GM12878 (cell line): Measurements from ENCODE around the gene LIPM.

ENCODE experiments used
- FOXM1 ChIP-seq: IDR thresholded peaks from 2 replicates; pipeline ENCODE4 v1.6.1; 2012; ENCODE audit warnings: low read depth, mild to moderate bottlenecking, inconsistent platforms, low read length, moderate library complexity
- MYC ChIP-seq: IDR thresholded peaks from 2 replicates; pipeline ENCODE4 v1.6.1; 2011; ENCODE audit warnings: mild to moderate bottlenecking, low read length, moderate library complexity, inconsistent platforms; ENCODE audit not compliant: insufficient read depth, insufficient replicate concordance, insufficient read length, severe bottlenecking
- NR2F1 ChIP-seq: fragments of 450-650 bp; conservative IDR thresholded peaks from 2 replicates; pipeline ENCODE4 v1.6.1; 2017; ENCODE audit warnings: mild to moderate bottlenecking
- NRF1 ChIP-seq: conservative IDR thresholded peaks from 2 replicates; pipeline ENCODE4 v1.6.1; 2011; ENCODE audit warnings: mild to moderate bottlenecking, low read depth, low read length, improper control_type of control experiment
- PML ChIP-seq: IDR thresholded peaks from 2 replicates; pipeline ENCODE4 v1.6.1; 2012; ENCODE audit warnings: low read length, inconsistent platforms
- POLR2A ChIP-seq: IDR thresholded peaks from 2 replicates; pipeline ENCODE4 v1.6.1; 2011; ENCODE audit warnings: low read depth, mild to moderate bottlenecking, low read length
- SRF ChIP-seq, 2 experiments: IDR thresholded peaks; 2 replicates each; pipeline ENCODE4 v1.6.1; 2011; ENCODE audit warnings: low read depth in 2 of 2, low read length in 2 of 2, mild to moderate bottlenecking in 1 of 2, moderate library complexity in 1 of 2
- TCF12 ChIP-seq: IDR thresholded peaks from 2 replicates; pipeline ENCODE4 v1.6.1; 2011; ENCODE audit warnings: low read depth, mild to moderate bottlenecking, low read length
- TCF7 ChIP-seq: IDR thresholded peaks from 2 replicates; pipeline ENCODE4 v1.6.1; 2014; ENCODE audit warnings: antibody characterized with exemption, borderline replicate concordance
- YBX1 ChIP-seq: fragments of 450-650 bp; IDR thresholded peaks from 2 replicates; pipeline ENCODE4 v1.6.1; 2016; ENCODE audit warnings: antibody characterized with exemption
- TF ChIP-seq, protein P1 (sequence below): fragments of 450-650 bp; IDR thresholded peaks from 2 replicates; pipeline ENCODE4 v1.6.1; 2017; ENCODE audit warnings: mild to moderate bottlenecking, moderate library complexity
- TF ChIP-seq, protein P2 (sequence below), 3 experiments: IDR thresholded peaks in 2 of 3; conservative IDR thresholded peaks in 1 of 3; 2 replicates each; pipeline ENCODE4 v1.5.1; 2011; ENCODE audit warnings: low read depth in 3 of 3, low read length in 3 of 3, mild to moderate bottlenecking in 3 of 3, control low read depth in 2 of 3, moderate library complexity in 2 of 3, inconsistent platforms in 1 of 3, mixed read lengths in 1 of 3; ENCODE audit not compliant: control insufficient read depth in 2 of 3, insufficient read depth in 1 of 3; ENCODE audit errors: extremely low read depth in 1 of 3
- TF ChIP-seq, protein P3 (sequence below): IDR thresholded peaks from 2 replicates; pipeline ENCODE4 v1.6.1; 2012; ENCODE audit warnings: low read length, inconsistent platforms
- TF ChIP-seq, protein P4 (sequence below): fragments of 450-650 bp; IDR thresholded peaks from 2 replicates; pipeline ENCODE4 v1.6.1; 2017; ENCODE audit warnings: mild to moderate bottlenecking, moderate library complexity

DNA sequence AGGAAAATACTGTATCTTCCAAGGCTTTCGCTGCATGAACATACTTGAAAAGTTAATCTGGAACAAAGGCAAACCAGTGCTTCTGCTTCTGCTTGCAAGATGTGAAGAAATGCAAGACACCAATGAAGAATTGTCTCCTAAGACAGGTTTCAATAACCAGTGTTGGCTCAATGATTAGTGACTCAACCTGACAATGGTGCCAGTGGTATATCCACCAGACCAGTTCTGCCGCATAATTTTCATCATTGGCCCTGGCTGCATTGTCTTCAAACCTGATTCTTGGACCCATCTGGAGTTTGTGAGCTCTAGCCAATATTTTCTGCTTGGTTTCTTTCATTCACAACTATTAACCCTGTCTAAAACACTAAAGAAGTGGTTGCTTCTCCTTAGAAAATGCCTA is 63.9 kb downstream of the LIPM start:
- TF ChIP-seq YBX1 (no peak), TCF7 (no peak), POLR2A (no peak), TCF12 (no peak), NR2F1 (no peak), PML (no peak), FOXM1 (no peak), SRF (IDR thresholded peaks at IDR 0.05; ENCODE audit: low read depth in 2 of 2, low read length in 2 of 2) (no peak), MYC (no peak), NRF1 (no peak)
- TF ChIP-seq, protein P1, sequence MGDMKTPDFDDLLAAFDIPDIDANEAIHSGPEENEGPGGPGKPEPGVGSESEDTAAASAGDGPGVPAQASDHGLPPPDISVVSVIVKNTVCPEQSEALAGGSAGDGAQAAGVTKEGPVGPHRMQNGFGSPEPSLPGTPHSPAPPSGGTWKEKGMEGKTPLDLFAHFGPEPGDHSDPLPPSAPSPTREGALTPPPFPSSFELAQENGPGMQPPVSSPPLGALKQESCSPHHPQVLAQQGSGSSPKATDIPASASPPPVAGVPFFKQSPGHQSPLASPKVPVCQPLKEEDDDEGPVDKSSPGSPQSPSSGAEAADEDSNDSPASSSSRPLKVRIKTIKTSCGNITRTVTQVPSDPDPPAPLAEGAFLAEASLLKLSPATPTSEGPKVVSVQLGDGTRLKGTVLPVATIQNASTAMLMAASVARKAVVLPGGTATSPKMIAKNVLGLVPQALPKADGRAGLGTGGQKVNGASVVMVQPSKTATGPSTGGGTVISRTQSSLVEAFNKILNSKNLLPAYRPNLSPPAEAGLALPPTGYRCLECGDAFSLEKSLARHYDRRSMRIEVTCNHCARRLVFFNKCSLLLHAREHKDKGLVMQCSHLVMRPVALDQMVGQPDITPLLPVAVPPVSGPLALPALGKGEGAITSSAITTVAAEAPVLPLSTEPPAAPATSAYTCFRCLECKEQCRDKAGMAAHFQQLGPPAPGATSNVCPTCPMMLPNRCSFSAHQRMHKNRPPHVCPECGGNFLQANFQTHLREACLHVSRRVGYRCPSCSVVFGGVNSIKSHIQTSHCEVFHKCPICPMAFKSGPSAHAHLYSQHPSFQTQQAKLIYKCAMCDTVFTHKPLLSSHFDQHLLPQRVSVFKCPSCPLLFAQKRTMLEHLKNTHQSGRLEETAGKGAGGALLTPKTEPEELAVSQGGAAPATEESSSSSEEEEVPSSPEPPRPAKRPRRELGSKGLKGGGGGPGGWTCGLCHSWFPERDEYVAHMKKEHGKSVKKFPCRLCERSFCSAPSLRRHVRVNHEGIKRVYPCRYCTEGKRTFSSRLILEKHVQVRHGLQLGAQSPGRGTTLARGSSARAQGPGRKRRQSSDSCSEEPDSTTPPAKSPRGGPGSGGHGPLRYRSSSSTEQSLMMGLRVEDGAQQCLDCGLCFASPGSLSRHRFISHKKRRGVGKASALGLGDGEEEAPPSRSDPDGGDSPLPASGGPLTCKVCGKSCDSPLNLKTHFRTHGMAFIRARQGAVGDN = no peak
- TF ChIP-seq, protein P2, sequence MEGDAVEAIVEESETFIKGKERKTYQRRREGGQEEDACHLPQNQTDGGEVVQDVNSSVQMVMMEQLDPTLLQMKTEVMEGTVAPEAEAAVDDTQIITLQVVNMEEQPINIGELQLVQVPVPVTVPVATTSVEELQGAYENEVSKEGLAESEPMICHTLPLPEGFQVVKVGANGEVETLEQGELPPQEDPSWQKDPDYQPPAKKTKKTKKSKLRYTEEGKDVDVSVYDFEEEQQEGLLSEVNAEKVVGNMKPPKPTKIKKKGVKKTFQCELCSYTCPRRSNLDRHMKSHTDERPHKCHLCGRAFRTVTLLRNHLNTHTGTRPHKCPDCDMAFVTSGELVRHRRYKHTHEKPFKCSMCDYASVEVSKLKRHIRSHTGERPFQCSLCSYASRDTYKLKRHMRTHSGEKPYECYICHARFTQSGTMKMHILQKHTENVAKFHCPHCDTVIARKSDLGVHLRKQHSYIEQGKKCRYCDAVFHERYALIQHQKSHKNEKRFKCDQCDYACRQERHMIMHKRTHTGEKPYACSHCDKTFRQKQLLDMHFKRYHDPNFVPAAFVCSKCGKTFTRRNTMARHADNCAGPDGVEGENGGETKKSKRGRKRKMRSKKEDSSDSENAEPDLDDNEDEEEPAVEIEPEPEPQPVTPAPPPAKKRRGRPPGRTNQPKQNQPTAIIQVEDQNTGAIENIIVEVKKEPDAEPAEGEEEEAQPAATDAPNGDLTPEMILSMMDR (IDR thresholded peaks at IDR 0.05 in 2 of 3, conservative IDR thresholded peaks at IDR 0.05 in 1 of 3; ENCODE audit: control insufficient read depth in 2 of 3, extremely low read depth in 1 of 3, insufficient read depth in 1 of 3, low read depth in 3 of 3, low read length in 3 of 3) = no peak
- TF ChIP-seq, protein P3, sequence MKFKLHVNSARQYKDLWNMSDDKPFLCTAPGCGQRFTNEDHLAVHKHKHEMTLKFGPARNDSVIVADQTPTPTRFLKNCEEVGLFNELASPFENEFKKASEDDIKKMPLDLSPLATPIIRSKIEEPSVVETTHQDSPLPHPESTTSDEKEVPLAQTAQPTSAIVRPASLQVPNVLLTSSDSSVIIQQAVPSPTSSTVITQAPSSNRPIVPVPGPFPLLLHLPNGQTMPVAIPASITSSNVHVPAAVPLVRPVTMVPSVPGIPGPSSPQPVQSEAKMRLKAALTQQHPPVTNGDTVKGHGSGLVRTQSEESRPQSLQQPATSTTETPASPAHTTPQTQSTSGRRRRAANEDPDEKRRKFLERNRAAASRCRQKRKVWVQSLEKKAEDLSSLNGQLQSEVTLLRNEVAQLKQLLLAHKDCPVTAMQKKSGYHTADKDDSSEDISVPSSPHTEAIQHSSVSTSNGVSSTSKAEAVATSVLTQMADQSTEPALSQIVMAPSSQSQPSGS = no peak
- TF ChIP-seq, protein P4, sequence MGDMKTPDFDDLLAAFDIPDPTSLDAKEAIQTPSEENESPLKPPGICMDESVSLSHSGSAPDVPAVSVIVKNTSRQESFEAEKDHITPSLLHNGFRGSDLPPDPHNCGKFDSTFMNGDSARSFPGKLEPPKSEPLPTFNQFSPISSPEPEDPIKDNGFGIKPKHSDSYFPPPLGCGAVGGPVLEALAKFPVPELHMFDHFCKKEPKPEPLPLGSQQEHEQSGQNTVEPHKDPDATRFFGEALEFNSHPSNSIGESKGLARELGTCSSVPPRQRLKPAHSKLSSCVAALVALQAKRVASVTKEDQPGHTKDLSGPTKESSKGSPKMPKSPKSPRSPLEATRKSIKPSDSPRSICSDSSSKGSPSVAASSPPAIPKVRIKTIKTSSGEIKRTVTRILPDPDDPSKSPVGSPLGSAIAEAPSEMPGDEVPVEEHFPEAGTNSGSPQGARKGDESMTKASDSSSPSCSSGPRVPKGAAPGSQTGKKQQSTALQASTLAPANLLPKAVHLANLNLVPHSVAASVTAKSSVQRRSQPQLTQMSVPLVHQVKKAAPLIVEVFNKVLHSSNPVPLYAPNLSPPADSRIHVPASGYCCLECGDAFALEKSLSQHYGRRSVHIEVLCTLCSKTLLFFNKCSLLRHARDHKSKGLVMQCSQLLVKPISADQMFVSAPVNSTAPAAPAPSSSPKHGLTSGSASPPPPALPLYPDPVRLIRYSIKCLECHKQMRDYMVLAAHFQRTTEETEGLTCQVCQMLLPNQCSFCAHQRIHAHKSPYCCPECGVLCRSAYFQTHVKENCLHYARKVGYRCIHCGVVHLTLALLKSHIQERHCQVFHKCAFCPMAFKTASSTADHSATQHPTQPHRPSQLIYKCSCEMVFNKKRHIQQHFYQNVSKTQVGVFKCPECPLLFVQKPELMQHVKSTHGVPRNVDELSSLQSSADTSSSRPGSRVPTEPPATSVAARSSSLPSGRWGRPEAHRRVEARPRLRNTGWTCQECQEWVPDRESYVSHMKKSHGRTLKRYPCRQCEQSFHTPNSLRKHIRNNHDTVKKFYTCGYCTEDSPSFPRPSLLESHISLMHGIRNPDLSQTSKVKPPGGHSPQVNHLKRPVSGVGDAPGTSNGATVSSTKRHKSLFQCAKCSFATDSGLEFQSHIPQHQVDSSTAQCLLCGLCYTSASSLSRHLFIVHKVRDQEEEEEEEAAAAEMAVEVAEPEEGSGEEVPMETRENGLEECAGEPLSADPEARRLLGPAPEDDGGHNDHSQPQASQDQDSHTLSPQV = no peak
